ENCODE results near the gene TBC1D22A.

DNA sequence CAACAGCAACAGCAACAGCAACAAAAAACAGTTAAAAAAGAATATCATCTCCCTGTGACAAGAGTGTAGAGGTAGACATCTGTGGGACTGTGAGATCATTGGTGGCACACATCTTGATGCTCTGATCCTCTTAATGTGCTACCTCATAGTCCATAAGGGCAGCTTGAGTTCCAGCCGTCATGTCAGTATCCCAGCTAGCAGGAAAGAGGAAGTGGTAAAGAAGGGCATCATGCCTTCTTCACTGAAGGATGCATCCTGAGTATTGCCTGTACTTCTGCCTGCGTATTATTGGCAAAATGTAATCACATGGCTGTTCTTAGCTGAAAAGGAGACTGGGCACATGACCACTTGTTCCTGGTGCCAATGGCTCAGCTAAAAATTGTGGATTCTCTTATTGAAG, 314.3 kb downstream of the TBC1D22A start:
- TF ChIP-seq, protein P1, sequence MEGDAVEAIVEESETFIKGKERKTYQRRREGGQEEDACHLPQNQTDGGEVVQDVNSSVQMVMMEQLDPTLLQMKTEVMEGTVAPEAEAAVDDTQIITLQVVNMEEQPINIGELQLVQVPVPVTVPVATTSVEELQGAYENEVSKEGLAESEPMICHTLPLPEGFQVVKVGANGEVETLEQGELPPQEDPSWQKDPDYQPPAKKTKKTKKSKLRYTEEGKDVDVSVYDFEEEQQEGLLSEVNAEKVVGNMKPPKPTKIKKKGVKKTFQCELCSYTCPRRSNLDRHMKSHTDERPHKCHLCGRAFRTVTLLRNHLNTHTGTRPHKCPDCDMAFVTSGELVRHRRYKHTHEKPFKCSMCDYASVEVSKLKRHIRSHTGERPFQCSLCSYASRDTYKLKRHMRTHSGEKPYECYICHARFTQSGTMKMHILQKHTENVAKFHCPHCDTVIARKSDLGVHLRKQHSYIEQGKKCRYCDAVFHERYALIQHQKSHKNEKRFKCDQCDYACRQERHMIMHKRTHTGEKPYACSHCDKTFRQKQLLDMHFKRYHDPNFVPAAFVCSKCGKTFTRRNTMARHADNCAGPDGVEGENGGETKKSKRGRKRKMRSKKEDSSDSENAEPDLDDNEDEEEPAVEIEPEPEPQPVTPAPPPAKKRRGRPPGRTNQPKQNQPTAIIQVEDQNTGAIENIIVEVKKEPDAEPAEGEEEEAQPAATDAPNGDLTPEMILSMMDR (IDR thresholded peaks at IDR 0.05) = no peak
- no peak for TF ChIP-seq POLR2A (IDR thresholded peaks at IDR 0.05)

Data from transverse colon (tissue), 3 donors.